Osteoblast (primary cell): ENCODE data around the gene COMP. TPM values are rescaled to one million over a fixed set of nuclear protein-coding genes. Genes with fewer than 3 reads are reported as not detected.

ENCODE experiments used
- DNase-seq: peaks from one replicate; pipeline ENCODE4 v3.0.0; 2011; ENCODE audit warnings: low spot score, mixed read lengths; ENCODE audit not compliant: insufficient read length; ENCODE audit errors: missing footprints
- H2AFZ ChIP-seq: 2 replicates; pipeline ENCODE4 v1.6.0; 2011; ENCODE audit warnings: mild to moderate bottlenecking, low read length
- H3K27ac ChIP-seq: 2 replicates; pipeline ENCODE4 v1.5.1; 2011; ENCODE audit warnings: mild to moderate bottlenecking, low read depth, low read length, moderate library complexity
- H3K27me3 ChIP-seq: 2 replicates; pipeline ENCODE4 v1.6.0; 2012; ENCODE audit warnings: mild to moderate bottlenecking, control low read depth, inconsistent platforms, low read length, moderate library complexity; ENCODE audit not compliant: insufficient read depth
- H3K36me3 ChIP-seq: 2 replicates; pipeline ENCODE4 v1.5.1; 2011; ENCODE audit warnings: mild to moderate bottlenecking, low read length, control low read depth, moderate library complexity; ENCODE audit not compliant: insufficient read depth
- H3K4me1 ChIP-seq: 2 replicates; pipeline ENCODE4 v1.5.1; 2011; ENCODE audit warnings: mild to moderate bottlenecking, low read length, control low read depth, moderate library complexity; ENCODE audit not compliant: insufficient read depth
- H3K4me2 ChIP-seq: 2 replicates; pipeline ENCODE4 v1.6.0; 2011; ENCODE audit warnings: mild to moderate bottlenecking, low read length; ENCODE audit not compliant: insufficient read depth
- H3K4me3 ChIP-seq: fragments of 200-600 bp; sonication (generic); 3 replicates; pipeline ENCODE4 v1.5.1; 2012; ENCODE audit warnings: mild to moderate bottlenecking, low read length, inconsistent platforms; ENCODE audit not compliant: insufficient read depth
- H3K79me2 ChIP-seq: 2 replicates; pipeline ENCODE4 v1.6.0; 2012; ENCODE audit warnings: mild to moderate bottlenecking, low read length, control low read depth, inconsistent platforms; ENCODE audit not compliant: insufficient read depth
- H3K9me3 ChIP-seq: 2 replicates; pipeline ENCODE4 v1.5.1; 2011; ENCODE audit warnings: low read depth, low read length, control low read depth
- H4K20me1 ChIP-seq: 2 replicates; pipeline ENCODE4 v1.6.0; 2012; ENCODE audit warnings: mild to moderate bottlenecking, low read length, control low read depth; ENCODE audit not compliant: insufficient read depth
- total RNA-seq: library from RNA; depleted of rRNA; stranded (reverse); fragments of >200 nt; gene quantifications from 2 replicates; pipeline ENCODE4 v1.2.3, GENCODE V29; 2012
- TF ChIP-seq, protein P1 (sequence below): IDR thresholded peaks from 2 replicates; pipeline ENCODE4 v1.5.1; 2011; ENCODE audit warnings: mild to moderate bottlenecking, low read depth, low read length, moderate library complexity; ENCODE audit errors: extremely low read depth

The COMP gene
- total RNA-seq, 1 donor, result 14.8 TPM

GRCh38 chr19:18807861-18808331, 16.8 kb upstream of the COMP start:
- DNase-seq, result peak; percentile 82
- no peaks in the 10 kb centered on the region for H4K20me1 ChIP-seq
- H3K36me3 ChIP-seq, result no peaks in the 10 kb centered on the region
- TF ChIP-seq, protein P1, sequence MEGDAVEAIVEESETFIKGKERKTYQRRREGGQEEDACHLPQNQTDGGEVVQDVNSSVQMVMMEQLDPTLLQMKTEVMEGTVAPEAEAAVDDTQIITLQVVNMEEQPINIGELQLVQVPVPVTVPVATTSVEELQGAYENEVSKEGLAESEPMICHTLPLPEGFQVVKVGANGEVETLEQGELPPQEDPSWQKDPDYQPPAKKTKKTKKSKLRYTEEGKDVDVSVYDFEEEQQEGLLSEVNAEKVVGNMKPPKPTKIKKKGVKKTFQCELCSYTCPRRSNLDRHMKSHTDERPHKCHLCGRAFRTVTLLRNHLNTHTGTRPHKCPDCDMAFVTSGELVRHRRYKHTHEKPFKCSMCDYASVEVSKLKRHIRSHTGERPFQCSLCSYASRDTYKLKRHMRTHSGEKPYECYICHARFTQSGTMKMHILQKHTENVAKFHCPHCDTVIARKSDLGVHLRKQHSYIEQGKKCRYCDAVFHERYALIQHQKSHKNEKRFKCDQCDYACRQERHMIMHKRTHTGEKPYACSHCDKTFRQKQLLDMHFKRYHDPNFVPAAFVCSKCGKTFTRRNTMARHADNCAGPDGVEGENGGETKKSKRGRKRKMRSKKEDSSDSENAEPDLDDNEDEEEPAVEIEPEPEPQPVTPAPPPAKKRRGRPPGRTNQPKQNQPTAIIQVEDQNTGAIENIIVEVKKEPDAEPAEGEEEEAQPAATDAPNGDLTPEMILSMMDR, result no peak
- H3K79me2 ChIP-seq, result no peaks in the 10 kb centered on the region
- no peak overlapping the region for H3K4me3 ChIP-seq
- H3K9me3 ChIP-seq, result no peaks in the 10 kb centered on the region
- peaks cover 21% of the 10 kb centered on the region for H3K4me1 ChIP-seq
- H3K27me3 ChIP-seq, result no peaks in the 10 kb centered on the region
- peak overlapping the region; percentile 34 for H2AFZ ChIP-seq
- H3K4me2 ChIP-seq, result peak overlapping the region; percentile 18
- peak overlapping the region; percentile 66 for H3K27ac ChIP-seq

- no peaks in the 10 kb centered on the region for H3K9me3 ChIP-seq
- no peak for DNase-seq
- no peak overlapping the region for H3K4me3 ChIP-seq
- TF ChIP-seq, protein P1, result no peak
- H3K27ac ChIP-seq, result no peak overlapping the region
- H3K4me1 ChIP-seq, result peaks cover 18% of the 10 kb centered on the region
- H3K79me2 ChIP-seq, result no peaks in the 10 kb centered on the region
- peaks cover 10% of the 10 kb centered on the region for H3K27me3 ChIP-seq
- no peak overlapping the region for H3K4me2 ChIP-seq
- no peaks in the 10 kb centered on the region for H4K20me1 ChIP-seq
- no peaks in the 10 kb centered on the region for H3K36me3 ChIP-seq
- no peak overlapping the region for H2AFZ ChIP-seq
These were observed 13.5 kb upstream of the COMP start for GRCh38 chr19:18804643-18805042.

- Histone ChIP-seq H3K9me3 (no peaks in the 10 kb centered on the region), H3K79me2 (no peaks in the 10 kb centered on the region), H3K4me3 (no peak overlapping the region), H3K27me3 (peaks cover 15% of the 10 kb centered on the region), H3K4me1 (peaks cover 13% of the 10 kb centered on the region), H2AFZ (no peak overlapping the region), H3K27ac (no peak overlapping the region), H3K4me2 (no peak overlapping the region), H4K20me1 (no peaks in the 10 kb centered on the region), H3K36me3 (no peaks in the 10 kb centered on the region)
- peak; percentile 41 for DNase-seq
- TF ChIP-seq, protein P1, result no peak
These were observed 13.1 kb upstream of the COMP start for GRCh38 chr19:18804139-18804601.

GRCh38 chr19:18803550-18804138, 12.5 kb upstream of the COMP start:
- no peaks in the 10 kb centered on the region for H3K36me3 ChIP-seq
- H3K27ac ChIP-seq, result no peak overlapping the region
- H3K79me2 ChIP-seq, result no peaks in the 10 kb centered on the region
- no peaks in the 10 kb centered on the region for H3K9me3 ChIP-seq
- TF ChIP-seq, protein P1, result no peak
- DNase-seq, result peak; percentile 44
- peaks cover 9% of the 10 kb centered on the region for H3K4me1 ChIP-seq
- H4K20me1 ChIP-seq, result no peaks in the 10 kb centered on the region
- peaks cover 20% of the 10 kb centered on the region for H3K27me3 ChIP-seq
- H3K4me2 ChIP-seq, result no peak overlapping the region
- no peak overlapping the region for H3K4me3 ChIP-seq
- H2AFZ ChIP-seq, result no peak overlapping the region
